ENCODE measurements around the gene RAB31. TPM values are rescaled to one million over a fixed set of nuclear protein-coding genes. Genes with fewer than 3 reads are reported as not detected.

Gene RAB31
- total and polyA plus RNA-seq, 8 donors, result 1.4 to 28.2 (median 4.5) TPM

- TF ChIP-seq, protein P1, sequence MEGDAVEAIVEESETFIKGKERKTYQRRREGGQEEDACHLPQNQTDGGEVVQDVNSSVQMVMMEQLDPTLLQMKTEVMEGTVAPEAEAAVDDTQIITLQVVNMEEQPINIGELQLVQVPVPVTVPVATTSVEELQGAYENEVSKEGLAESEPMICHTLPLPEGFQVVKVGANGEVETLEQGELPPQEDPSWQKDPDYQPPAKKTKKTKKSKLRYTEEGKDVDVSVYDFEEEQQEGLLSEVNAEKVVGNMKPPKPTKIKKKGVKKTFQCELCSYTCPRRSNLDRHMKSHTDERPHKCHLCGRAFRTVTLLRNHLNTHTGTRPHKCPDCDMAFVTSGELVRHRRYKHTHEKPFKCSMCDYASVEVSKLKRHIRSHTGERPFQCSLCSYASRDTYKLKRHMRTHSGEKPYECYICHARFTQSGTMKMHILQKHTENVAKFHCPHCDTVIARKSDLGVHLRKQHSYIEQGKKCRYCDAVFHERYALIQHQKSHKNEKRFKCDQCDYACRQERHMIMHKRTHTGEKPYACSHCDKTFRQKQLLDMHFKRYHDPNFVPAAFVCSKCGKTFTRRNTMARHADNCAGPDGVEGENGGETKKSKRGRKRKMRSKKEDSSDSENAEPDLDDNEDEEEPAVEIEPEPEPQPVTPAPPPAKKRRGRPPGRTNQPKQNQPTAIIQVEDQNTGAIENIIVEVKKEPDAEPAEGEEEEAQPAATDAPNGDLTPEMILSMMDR (IDR thresholded peaks at IDR 0.05), result no peak
- Histone ChIP-seq H3K4me3 (no peak overlapping the region), H3K4me1 (no peaks in the 10 kb centered on the region), H3K27ac (no peak overlapping the region), H3K9me3 (no peaks in the 10 kb centered on the region), H3K36me3 (no peaks in the 10 kb centered on the region), H3K27me3 (no peaks in the 10 kb centered on the region)
- ATAC-seq (no peak), FAIRE-seq (no peak), DNase-seq (no peak)
- intact Hi-C loops (cut with DNase I), result no loop called here
- 32 to 84% methylated on average over 2 of the region's 2 CpGs for WGBS, 2 donors
Observed at GRCh38 chr18:9863282-9863681, 155.2 kb downstream of the RAB31 start.

- no peak for FAIRE-seq
- intact Hi-C loops (cut with DNase I), result no loop called here
- ATAC-seq, result no peak
- TF ChIP-seq, protein P1 (IDR thresholded peaks at IDR 0.05), result no peak
- 94 to 95% methylated on average over 7 of the region's 7 CpGs for WGBS, 2 donors
- no peaks in the 10 kb centered on the region for H3K9me3 ChIP-seq
- H3K4me1 ChIP-seq, result peaks cover 0 to 12% (median 0%) of the 10 kb centered on the region in 3 donors
- no peak for DNase-seq
- H3K4me3 ChIP-seq, result no peak overlapping the region
- H3K27me3 ChIP-seq, result no peaks in the 10 kb centered on the region
- no peaks in the 10 kb centered on the region for H3K36me3 ChIP-seq
- no peak overlapping the region for H3K27ac ChIP-seq
Observed at GRCh38 chr18:9865764-9866490, 157.8 kb downstream of the RAB31 start.

DNA sequence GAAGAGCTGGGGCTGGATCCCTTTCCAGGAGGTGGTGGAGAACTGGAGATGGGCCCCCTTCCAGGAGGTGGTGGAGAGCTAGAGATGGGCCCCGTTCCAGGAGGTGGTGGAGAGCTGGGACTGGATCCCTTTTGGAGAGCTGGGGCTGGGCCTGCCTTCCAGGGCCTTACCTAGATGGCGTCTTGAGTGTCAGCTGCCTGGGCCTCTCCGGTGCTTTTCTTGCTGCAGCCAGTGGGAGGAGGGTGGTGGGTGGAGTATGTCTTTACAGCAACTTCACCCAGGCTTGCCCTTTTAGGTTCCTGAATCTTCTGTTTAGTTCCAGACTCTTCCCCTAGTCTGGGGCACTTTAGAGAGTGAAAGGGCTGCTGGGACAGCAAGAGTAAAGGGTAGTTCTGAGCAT is 158.5 kb downstream of the RAB31 start:
- WGBS, 2 donors, result 91 to 92% methylated on average over 3 of the region's 3 CpGs
- H3K36me3 ChIP-seq, result no peaks in the 10 kb centered on the region
- DNase-seq, result no peak
- TF ChIP-seq, protein P1 (IDR thresholded peaks at IDR 0.05), result no peak
- ATAC-seq, result no peak
- FAIRE-seq, result no peak
- no peak overlapping the region for H3K4me3 ChIP-seq
- intact Hi-C loops (cut with DNase I), result no loop called here
- no peaks in the 10 kb centered on the region for H3K9me3 ChIP-seq
- no peak overlapping the region for H3K27ac ChIP-seq
- H3K27me3 ChIP-seq, result no peaks in the 10 kb centered on the region
- peaks cover 0 to 12% (median 0%) of the 10 kb centered on the region in 3 donors for H3K4me1 ChIP-seq

DNA sequence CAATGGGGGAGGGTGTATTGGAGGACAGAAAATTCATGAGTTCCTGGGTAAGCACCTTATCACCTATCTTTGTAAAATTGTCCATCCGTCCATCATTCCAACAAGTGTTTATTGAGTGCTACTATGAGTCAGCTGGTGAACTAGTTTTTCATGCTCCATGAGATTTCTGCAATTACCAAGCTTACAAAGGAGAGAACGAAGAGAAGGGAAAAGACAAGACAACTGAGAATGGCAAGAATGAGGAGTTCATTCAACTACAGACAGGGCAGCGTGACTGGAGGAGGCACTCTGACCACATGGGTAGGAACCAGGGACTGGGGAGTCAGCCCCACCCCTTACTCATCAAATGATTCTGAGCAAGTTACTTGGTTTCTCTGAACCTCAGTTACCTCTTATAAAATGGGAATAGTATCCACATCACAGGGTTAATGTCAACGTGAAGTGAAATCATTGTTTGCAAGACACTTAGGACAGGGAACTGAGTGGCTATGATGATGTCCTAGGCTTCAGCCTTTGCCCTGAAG is 159.0 kb downstream of the RAB31 start:
- Histone ChIP-seq H3K27me3 (no peaks in the 10 kb centered on the region), H3K27ac (no peak overlapping the region), H3K9me3 (no peaks in the 10 kb centered on the region), H3K4me3 (no peak overlapping the region), H3K36me3 (no peaks in the 10 kb centered on the region), H3K4me1 (peaks cover 0 to 12% (median 0%) of the 10 kb centered on the region in 3 donors)
- ATAC-seq (no peak), DNase-seq (no peak), FAIRE-seq (no peak)
- TF ChIP-seq, protein P1 (IDR thresholded peaks at IDR 0.05), result no peak
- intact Hi-C loops (cut with DNase I), result no loop called here
- WGBS, 2 donors, result 87% methylated on average over 4 of the region's 4 CpGs

All from pancreas (tissue), 10 donors.